Right hindlimb (tissue), 1 donor: ENCODE results near the gene LAMTOR2.

Source experiments
- DNase-seq: peaks from one replicate; pipeline ENCODE4 v3.0.0-alpha.2; 2018

The LAMTOR2 gene

DNA sequence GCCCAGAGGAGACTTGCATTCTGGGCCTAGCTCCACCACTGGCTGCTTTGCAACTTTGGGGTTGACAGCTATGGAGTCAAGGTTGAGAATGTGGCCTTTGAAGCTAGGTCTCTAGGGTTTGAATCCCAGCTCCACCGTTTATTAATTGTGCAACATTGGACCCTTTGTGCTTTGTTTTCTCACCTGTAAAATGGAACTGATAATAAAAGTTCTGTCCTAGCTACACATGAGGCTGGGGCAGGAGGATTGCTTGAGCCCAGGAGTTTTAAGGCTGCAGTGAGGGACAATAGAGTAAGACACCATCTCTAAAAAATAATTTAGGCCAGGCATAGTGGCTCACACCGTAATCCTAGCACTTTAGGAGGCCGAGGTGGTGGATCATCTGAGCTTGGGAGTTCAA lies 44.7 kb downstream of the LAMTOR2 start:
- no peak for DNase-seq

DNA sequence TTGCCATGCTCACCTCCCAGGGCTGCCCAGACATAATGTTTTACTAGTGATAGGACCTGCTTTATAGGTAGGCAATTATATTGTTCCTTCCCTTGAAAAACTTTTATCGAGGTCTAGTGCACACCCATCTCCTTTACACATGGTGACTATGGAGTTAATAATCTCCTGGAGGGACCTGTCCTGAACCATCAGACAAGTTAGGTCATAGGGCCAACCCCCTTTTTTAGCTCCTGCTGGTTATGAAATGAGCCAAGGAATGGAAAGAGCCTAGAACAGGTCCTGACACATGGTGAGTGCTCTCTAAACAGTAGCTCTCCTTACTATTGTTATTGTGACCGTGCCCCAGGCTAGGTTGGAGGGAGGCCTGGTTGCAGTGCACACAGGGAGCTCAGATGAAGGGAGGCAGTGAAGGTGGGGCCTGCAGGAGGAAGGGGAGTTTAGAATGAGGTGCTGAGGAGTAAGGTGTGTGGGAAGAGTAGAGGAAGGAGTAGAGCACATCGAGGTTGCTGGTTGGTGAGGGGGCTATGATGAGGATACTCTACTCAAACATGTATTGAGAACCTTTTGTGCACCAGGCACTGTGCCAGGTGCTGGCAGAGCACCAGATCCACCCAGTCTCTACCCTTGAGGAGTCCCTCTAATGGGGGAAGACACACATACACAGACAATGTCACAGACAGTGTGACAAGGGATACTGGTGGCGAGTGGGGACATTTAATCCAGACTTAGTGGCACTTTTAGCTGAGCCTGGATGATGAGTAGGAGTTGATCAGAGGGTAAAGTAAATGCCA lies 45.8 kb downstream of the LAMTOR2 start:
- DNase-seq, result no peak

- DNase-seq, result no peak
Observed at GRCh38 chr1:156101880-156102279, 47.3 kb downstream of the LAMTOR2 start.

DNA sequence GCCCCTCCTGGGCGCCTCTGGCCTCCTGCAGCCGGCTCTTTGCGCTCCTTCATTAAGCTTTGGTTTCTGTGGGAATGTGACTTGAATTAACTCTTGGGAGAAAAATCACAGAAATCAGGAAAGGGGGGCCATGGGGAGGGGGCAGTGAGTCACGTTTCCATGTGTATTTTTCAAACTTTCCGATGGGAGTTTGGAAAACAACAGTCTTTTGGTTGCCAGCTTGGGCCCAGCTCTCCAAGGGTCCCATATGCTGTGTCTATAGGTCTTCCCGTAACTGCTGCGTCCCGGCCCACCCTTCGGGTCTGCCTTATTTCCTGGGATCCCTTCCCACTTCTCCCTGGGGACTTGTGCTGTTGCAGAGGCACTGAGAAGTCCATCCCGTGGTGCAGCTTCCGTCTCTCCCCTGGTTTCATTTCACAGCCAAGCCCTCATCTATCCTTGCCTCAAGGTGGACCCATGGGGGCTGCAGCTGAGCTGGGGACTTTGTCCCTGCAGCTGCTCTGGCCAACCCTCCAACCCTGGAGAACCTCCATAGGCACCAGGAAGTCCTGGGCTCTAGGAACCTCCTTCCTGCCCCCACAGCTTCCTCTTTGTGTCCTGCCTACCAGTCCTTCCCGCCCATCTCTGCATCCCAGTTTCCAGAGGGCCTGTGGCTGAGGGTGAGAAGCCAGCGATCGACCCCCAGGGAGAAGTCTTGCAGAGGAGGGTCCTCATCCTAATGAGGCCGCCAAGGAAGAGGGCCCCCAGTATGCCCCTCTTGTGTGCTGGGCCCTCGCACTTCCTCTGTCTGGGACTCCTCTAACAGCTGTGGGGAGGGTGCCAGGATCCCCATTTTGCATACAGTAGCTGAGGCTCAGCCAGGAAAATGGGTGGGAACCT lies 48.3 kb downstream of the LAMTOR2 start:
- peak; percentile 61 for DNase-seq

- DNase-seq, result peak; percentile 84
Observed at GRCh38 chr1:156103521-156103947, 49.0 kb downstream of the LAMTOR2 start.

DNA sequence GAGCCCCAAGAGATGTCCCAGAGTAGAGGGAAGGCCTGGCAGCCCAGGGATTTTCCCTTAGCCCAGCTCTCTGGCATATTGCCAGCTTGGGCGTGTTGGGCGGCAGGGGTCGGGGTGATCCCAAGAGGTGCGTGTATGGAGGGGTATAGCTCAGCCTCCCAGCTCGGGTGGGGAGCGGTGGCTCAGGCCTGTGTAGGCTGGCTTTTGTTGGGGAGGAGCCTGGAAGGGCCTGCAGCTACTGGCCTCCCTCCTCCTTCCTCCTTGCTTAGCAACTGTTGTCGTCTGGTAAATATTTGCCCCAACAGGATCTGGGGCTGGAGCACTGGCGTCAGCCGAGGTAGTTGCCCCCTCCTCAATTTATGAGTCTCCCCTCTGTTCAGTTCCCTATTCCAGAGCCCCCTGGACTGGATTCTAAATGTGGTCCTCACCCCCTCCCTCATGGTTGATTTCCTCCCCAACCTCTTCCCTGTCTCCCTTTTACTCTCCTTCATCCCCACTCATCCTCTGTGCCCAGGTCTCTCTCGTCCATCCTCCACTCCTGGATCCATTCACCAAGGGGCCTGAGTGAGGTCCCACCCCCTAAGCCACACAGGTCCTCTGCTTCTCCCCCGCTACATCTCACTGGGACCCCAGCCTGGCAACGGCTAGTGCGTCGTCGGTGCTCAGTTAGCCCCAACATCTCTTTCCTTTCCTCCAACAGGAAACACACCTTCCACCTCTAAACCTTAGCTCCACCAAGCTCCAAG lies 49.7 kb downstream of the LAMTOR2 start:
- DNase-seq, result peak; percentile 94

GRCh38 chr1:156104861-156105832 lies 50.6 kb downstream of the LAMTOR2 start:
- DNase-seq, result peak; percentile 80

GRCh38 chr1:156106624-156107488 lies 52.3 kb downstream of the LAMTOR2 start:
- no peak for DNase-seq

GRCh38 chr1:156108057-156108456 lies 53.5 kb downstream of the LAMTOR2 start:
- no peak for DNase-seq
